H1 (cell line): ENCODE data around the gene ARHGAP22. TPM values are rescaled to one million over a fixed set of nuclear protein-coding genes. Genes with fewer than 3 reads are reported as not detected.

Experiments
- EZH2 ChIP-seq: fragments of 200-600 bp; sonication (generic); IDR thresholded peaks from 2 replicates; pipeline ENCODE4 v1.7.1; 2012; ENCODE audit warnings: low read depth, mild to moderate bottlenecking, moderate library complexity, low read length, inconsistent platforms; ENCODE audit not compliant: severe bottlenecking
- FOSL1 ChIP-seq: IDR thresholded peaks from 2 replicates; pipeline ENCODE4 v1.6.1; 2011; ENCODE audit warnings: mild to moderate bottlenecking, low read depth, low read length, moderate library complexity; ENCODE audit not compliant: insufficient read depth
- KDM5A ChIP-seq: fragments of 200-600 bp; IDR thresholded peaks from 2 replicates; pipeline ENCODE4 v1.7.1; 2012; ENCODE audit warnings: mild to moderate bottlenecking, low read length, inconsistent platforms, mixed read lengths
- POLR2A ChIP-seq, 2 experiments: IDR thresholded peaks; 1 replicate in 1 of 2; 2 replicates in 1 of 2; pipeline ENCODE4 v1.6.1; 2011; ENCODE audit warnings: low read depth in 2 of 2, low read length in 2 of 2, mild to moderate bottlenecking in 2 of 2; ENCODE audit errors: control extremely low read depth in 1 of 2
- POLR2AphosphoS5 ChIP-seq: IDR thresholded peaks from 2 replicates; pipeline ENCODE4 v1.6.1; 2011; ENCODE audit warnings: low read depth, low read length
- SRF ChIP-seq: IDR thresholded peaks from 2 replicates; pipeline ENCODE4 v1.6.1; 2011; ENCODE audit warnings: mild to moderate bottlenecking, low read depth, low read length, moderate library complexity
- TBP ChIP-seq: IDR thresholded peaks from 2 replicates; pipeline ENCODE4 v1.6.1; 2011; ENCODE audit warnings: low read depth, low read length, improper control_type of control experiment
- polyA plus RNA-seq, 7 experiments: library from polyadenylated mRNA; depleted of rRNA in 3 of 7; stranded (reverse) in 5 of 7; unstranded in 2 of 7; fragments of >200 nt in 5 of 7; fragments of 200-250 nt in 2 of 7; gene quantifications; 1 replicate in 5 of 7; 2 replicates in 1 of 7; 4 replicates in 1 of 7; pipeline versions ENCODE4 v1.2.1 to v1.2.3, GENCODE V29; 2011 to 2013; ENCODE audit warnings: missing spikeins in 2 of 7, mixed read lengths in 2 of 7
- total RNA-seq: library from RNA; stranded (reverse); fragmentation: NEBNext Ultra II Directional; extraction: Animal tissue kit (Norgen Biotek cat#: 25700); gene quantifications from 2 replicates; pipeline ENCODE4 v1.2.1, GENCODE V29; 2021

ARHGAP22 gene
- total and polyA plus RNA-seq, 2 of the 8 experiments (the other 6 are each of a cell fraction or from before 2014, with no cell fraction given) = 3.6 to 11.2 TPM

DNA sequence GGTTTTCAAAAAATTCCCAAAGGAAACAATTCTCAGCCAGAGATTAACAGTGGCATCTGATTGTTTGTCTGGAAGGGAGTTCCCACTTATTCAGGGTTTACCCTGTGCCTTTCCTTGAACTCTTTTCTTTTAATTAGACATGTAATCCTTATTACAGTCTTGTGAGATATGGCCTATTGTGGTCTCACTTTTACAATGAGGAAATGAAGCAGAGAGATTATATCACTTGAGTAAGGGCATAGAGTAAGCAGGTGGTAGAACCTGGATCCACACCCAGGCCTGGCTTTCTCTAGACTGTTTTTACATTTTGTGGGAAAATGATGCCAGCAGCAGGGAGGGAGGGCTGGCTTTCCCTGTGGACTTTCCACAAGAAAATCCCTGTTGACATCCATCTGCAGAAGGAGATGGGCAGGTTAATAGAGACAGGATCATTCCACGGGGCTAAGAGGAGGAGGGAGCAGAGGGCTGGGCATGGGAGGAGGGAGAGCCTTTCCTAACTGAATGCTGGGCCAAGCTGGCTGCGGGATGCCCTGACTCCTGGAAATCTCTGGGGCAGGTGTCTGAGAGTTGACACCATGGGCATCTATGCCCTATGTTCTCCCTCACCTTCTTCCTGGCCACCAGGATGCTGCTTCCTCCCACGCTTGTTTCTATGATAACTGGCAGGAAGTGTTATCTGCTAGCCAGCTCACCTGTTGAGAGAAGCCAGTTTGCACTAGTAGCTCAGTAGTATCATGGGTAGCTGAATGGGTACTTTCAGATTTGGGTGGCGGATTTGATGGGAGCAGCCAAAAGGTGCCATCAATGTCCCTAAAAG is 28.7 kb upstream of the ARHGAP22 start (continued):
- TF ChIP-seq POLR2AphosphoS5 (no peak), SRF (no peak), KDM5A (no peak), TBP (no peak), POLR2A (IDR thresholded peaks at IDR 0.05; ENCODE audit: control extremely low read depth in 1 of 2, low read depth in 2 of 2, low read length in 2 of 2) (no peak), EZH2 (no peak), FOSL1 (no peak)
- TF ChIP-seq, all 59 proteins: peak for 0
